GM19043 (cell line): ENCODE measurements around the gene NKAIN2.

ENCODE experiments used
- ATAC-seq: cut with Tn5 transposase; IDR thresholded peaks from one replicate; pipeline ENCODE4 v1.9.1; 2021; ENCODE audit warnings: low read depth; ENCODE audit not compliant: unreplicated experiment

Gene NKAIN2

DNA sequence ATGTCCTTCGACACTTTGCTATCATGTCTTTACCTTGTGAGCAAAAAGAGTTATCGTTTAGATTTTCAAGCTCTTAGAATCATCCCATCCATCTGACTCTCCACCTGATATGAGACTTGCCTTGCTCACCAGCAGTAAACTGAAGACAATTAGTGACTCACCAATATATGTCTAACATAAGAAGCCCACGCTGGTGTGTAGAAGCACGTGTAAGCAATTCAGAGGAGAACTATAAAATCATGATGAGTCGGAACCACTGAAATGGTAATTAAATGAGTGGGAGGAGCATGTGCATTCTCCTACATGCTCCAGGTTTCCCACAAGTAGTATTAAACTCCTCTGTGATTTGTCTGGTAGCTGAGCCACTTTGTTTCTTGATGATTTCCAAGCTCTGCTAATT, 977.0 kb downstream of the NKAIN2 start:
- no peak for ATAC-seq

DNA sequence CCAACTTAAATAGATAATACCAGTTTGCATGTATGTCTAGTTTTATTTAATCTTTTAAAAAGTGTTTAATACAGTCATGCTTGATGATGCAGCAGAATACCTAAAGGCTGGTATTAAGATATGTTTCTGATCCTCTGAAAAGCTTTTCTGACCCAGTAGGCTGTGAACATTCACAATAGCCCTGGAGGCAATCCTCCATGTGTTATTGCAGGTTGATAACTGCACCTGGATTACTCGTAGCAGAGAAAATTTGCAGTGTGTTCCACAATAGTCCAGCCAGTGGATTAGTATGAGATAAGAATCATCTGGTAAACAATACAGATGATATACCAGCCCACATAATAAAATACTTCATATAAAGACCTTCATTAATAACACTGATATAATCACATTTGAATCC, 979.7 kb downstream of the NKAIN2 start:
- ATAC-seq = no peak

DNA sequence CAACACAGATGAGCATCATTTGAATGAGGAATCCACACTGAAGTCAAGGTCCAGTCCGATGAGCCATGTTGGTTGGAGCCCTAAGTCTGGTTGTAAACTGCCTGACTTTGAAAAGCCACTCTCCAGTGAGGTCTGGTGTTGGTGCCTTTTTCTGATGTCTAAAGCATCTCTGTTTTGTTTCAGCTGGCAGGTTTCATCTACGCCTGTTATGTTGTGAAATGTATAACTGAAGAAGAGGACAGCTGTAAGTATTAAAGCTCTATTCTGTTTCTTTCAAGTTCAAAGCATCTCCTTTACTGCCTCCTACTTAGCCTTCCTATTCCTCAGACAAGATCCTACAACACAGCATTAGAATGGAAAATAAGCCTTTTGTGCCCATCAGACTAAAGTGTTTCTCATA, 987.5 kb downstream of the NKAIN2 start:
- no peak for ATAC-seq

DNA sequence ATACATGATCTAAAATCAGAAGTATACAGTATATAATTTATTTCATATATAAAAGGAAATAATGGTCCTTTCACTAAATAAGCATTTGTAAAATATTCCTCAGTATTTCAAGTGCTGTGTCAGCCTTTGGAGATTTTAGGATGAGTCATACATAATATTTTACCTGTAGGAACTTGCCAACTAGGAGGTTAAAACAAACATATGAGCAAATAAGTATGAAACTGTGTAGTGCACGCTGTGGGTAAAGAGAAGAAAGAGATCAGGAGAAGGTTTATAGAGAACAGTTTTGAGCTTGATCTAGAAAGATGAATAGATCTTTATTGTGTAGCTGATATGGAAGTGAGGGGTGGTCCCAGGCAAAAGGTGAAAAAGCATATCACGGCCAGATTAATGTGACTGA, 988.7 kb downstream of the NKAIN2 start:
- no peak for ATAC-seq

DNA sequence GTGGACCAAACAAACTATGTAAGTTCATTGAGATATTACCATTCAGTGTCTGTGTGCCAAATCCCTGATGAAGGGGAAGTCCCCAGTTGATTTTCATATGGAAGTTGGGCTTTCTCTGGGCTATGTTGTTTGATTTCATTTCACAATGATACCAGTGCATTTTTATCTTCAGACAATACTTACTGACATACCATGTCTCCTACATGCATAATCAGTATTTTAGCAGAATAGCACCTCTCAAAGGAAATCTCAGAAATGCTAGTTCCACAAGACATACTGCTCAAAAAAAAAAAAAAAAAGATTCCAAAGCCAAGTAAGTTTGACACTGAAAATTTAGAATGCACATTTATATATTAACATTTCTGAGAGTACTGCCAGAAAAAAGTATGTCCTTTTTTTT, 989.7 kb downstream of the NKAIN2 start:
- no peak for ATAC-seq

DNA sequence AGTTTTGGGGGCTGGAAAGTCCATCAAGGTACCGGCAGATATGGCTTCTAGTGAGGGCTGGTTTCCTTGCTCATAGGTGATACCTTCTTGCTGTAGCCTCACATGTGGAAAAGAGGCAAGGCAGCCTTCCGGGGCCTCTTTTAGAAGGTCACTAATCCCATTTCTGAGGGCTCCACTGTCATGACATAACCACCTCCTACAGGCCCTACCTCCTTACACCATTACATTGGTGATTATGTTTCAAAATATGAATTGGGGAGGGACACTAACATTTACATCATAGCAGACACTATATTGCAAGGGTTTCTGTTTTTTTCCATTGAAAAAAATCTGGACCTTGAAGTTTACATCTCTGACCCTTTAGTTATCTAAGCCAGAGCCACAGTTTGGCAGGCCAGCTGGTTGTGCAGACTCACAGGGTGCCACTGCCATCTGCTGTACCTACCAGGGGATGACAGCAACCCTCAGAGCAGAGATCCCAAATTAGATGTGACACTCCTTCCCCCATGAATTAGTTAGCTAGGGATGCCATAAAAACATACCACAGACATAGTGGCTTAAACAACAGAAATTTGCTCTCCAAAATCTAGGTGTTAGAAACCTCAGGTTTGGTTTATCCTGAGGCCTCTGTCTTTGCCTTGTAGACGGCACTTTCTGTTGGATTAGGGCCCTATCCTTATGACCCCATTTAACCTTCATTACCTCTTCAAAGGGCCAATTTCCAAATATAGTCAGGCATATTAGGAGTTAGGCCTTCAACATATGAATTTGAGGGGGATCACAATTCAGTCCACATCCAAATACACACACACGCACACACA, 992.2 kb downstream of the NKAIN2 start:
- ATAC-seq = no peak

DNA sequence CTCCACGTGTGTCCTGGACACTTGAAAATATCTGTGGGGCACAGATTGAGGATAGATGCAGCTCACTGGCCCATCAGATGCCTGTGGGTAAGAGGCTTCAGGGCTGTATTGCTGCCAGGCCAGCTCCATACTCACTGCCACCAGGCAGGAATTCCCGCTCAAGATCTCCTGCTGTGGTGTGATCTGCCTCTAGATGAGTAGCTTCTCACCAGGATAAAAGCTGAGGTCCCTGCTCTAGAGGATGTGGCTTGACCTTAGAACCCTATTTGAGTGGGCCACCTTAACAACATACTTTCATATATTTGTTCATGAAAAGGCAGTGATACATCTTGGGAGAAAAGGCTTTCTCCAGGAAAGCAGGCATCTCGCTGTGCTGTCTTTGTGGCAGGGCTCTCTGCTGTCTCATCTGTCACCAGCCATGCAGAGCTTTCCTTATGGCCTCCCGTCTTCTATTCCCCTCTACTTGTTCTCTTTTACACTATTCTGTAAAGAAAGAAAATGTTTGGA, 992.9 kb downstream of the NKAIN2 start:
- ATAC-seq = no peak

DNA sequence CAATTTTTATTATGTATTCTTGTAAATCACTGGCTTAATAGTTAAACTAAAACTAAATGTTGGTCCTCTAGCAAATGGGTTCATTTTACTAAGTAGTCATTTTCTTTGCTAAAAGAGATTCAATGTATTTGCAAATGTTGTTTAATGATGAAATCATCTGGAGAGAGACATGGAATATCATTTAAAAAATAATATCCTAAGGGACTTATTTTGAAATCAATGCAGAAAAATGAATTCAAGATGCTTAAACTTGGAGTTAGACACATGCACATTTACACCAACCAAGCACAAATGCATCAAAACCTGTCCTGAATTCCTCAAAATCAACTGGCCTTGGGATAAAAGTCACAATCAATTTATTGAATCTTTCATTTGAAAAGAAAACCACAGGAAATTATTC, 993.6 kb downstream of the NKAIN2 start:
- ATAC-seq = no peak

DNA sequence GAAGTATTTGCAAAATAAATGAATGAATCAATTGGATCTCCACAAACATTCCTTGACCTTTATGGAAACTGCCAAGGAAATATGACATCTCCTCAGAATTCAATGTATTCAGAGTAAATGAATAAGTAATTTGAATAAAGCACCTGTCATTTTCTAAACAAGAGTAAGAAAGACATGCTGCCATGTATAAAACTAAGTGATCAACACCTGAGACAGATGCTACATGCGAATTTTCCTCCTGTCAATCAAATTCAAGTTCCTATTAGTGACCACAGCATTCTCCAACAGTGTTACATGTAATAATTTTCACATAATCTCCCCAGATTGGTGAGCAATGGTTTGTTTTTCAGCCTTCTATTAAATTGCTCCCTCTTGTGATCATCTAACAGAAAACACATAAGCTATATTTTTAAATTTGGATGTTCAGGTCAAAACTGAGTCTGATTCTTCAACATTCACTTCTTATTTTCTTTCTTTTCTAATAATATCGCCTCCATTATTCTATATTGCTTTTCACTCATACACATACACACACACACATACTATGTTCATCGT, 995.4 kb downstream of the NKAIN2 start:
- ATAC-seq = no peak

DNA sequence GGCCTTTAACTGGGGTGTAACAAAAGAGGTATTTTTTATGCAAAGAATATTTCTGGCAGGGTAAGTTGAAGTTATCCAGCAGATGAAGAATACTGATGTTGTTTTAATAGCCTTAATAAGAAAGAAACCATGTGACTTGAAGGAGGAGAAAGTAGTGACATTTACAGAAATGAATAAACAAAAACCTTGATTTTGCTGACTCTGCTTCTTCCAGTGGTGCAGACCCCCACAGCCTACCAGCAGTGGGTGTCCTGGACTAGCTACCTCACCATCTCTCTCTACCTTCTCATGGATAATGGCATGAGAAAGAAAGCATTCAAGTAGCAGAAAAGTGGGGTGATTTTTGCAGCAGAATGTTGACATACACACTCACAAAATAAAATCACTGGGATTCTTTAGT, 996.0 kb downstream of the NKAIN2 start:
- ATAC-seq = no peak

DNA sequence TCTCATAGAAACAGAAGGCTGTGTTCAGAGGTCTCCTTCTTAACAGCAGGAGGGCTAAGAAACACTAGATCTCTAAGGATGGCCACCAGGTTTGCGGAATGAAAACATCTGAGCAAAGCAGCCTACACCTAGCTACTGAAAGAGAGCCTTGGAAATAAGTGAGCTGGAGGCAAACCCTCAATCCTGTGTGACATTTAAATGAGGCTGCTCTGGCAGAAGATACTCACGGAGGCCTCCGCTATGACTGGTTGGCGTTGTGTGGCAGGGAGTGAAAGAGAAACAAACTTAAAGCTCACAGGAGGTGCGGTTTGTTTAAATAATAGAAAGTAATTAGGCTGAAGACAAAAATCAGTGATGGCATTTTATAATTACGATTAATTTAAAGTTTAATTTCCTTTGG, 996.6 kb downstream of the NKAIN2 start:
- ATAC-seq = no peak

DNA sequence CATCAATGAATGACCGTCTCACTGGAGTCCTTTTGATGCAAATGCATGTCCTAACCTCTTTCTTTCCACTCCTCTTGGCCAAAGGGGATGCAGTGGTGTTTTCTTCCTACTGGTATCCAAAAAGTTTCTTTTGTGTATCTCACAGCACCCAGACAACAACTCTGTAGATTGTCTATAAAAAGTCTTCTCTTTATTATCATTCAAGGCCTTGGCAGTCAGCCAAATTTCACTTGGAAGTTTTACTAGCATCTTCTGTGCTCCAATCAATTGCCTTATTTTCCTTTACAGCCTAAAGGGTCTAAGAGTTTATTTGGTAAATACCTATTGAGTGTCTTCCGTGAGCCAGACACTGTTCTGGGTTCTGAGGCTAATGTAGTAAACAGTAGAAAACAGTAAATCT, 1008.4 kb downstream of the NKAIN2 start:
- ATAC-seq = no peak

DNA sequence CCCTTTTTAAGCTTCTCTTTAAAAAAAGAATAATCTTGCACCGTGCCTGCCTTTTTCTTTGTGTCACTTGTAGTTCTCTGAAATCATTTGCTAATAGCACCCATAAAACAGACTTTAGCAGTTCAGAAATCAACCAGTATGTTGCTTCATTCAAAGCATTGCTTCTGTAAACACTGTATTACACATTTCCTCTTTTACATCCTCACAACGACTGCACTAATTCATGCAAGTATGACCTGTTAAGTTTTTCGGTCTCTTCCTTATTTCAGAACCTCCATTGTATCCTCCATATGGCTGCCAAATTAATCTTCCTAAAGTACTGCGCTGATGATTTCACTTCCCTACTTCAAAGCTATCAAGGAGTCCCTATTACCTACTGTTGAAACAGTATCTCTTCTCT, 1015.7 kb downstream of the NKAIN2 start:
- ATAC-seq = no peak

DNA sequence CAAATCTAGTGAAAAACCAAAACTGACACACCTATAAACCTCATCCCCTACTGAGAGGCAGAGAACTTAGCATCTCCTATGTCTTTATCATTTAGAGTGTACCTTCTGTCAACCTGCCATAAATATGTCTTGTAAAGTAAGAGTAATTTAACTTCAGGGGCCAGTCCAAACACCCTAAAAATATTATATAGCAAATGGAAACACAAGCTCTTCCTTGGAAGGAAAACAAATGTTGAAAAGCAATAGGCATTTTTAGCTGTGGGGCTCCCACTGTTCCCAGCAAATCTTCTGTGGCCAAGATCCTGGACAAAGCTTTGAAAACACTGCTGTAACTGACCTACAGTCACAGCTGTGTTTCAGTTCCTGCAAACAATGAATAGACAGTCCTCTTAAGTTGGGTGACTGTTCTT, 1018.5 kb downstream of the NKAIN2 start:
- no peak for ATAC-seq

DNA sequence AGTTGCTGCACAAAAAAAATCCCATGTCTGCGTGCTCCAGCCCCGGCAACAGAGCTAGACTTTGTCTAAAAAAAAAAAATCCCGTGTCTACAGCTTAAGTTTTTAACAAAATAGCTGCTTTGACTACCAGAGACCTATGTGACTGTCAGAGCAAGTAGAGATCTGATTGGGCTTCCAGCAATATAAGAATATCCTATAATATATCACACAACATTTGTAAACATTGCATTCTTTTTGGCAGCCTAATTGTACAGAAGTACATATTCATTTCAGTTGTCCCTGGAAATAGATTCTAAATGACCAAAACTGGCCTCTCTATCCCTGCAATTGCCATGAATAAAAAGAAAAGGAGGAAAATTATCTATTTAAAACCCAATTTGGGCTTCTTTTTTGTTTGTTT, 1019.1 kb downstream of the NKAIN2 start:
- no peak for ATAC-seq

DNA sequence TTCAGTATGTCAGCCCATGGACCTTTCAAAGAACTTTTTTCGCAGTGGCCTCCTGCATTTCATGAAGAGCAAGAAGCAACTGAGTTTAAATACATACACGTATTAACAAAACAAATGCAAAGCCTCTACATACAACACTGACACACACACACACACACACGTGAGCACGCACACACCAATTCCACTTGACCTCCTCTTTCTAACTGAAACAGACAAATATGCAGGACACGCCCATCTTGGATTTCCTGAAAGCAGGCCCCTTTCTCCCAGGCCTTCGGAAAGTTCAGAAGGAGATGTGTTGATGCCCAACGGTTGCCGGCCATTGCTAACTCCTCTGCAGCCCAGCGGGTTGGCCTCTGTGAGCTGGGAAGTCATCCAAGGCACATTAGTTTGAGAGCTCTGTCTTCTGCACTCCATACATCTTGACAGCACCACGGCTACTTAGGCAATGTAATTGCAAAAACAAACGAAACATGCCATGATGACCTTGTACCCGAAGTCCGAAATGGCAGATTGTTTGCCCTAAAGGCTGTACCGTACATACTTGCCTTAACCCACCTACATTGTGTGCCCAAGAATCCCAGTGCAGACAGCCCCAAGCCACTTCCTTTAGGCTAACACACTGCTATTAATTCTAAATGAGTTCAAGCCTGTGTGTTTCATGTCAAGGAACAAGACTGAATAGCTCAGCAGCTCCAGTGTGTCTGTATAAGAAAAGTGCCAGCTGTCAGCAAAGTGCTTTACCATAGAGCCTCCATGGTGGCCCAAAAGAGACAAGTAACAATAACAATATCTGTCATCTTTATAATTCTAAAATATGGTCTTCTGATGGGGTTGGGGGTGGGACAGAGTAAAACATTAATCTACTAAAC, 1019.8 kb downstream of the NKAIN2 start:
- ATAC-seq = no peak

DNA sequence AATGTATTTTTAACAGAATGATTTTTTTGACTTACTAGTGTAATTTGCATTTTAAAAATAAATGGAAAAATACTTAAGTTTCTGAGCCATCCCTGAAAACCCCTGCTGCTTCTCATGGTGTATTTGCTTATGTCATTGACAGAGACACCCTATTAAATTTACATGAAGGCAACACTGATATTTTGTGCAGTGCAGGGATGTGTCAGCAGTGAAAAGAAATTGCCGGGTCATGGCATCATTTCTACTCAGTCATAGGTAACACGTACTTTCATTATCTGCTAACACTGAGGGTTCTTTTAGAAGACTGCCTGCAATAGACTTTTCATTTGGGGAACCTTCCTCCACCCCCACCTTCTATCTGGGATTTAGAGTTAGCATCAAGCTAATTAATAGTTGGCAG, 1021.9 kb downstream of the NKAIN2 start:
- no peak for ATAC-seq

DNA sequence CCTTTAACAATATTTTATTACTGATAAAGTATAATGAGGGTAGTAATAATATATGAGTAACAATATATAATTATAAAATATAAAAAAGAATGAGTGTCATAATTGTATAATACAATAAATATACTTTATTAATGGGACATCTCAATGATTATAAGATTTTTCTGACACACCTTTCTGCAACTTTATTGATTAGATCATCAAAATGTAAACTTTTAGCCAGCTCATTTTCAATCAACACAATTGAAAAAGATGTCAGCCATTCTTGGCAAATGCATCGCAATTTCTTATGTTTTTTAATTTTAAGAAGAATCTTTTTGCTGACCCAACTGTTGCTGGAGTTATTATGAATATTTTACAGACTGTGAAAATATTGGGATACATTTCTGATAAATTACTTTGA, 1026.2 kb downstream of the NKAIN2 start:
- no peak for ATAC-seq

DNA sequence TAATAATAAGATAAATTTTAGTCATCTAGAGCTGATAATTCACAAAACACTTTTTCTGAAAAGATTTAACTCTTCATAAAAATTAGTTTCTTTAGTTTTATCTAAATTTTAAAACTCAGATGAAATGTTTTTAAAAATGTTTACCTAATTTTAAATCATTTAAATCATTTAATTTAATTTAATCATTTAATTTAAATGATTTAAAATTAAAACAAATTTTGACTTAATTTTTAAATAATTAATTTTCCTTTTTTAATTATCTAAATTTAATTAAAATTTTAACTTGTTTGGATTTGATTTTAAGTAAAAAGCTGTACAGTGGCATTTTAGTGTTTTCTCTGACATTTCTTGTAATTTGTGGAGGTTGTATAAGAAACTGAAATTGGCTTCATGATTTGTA, 1026.8 kb downstream of the NKAIN2 start:
- ATAC-seq = no peak

DNA sequence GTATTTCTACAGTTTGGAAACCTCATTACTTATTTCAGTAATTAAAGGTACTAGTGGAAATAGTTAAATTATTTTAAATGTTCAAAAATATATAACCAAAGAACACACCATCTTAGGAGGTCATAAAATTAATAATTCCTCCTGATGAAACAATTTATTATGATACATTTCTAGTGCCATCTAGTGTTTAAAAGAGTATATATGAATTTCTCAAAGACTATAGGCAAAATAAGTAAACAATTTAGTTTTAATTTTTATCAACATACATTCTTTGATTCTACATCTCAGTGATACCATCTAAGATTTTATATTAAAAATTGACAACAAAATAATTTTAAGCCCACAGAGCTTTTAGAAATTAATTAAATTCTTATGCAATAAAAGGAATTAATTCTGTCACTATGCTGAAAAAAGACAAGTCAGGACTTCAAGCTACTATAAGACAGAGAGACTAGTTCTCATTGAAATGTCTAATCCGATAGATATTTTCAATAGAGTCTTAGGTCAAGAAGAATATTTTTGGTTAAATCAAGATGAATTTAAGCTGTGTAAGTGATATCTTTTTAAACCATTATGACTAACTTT, 1050.8 kb downstream of the NKAIN2 start:
- no peak for ATAC-seq

DNA sequence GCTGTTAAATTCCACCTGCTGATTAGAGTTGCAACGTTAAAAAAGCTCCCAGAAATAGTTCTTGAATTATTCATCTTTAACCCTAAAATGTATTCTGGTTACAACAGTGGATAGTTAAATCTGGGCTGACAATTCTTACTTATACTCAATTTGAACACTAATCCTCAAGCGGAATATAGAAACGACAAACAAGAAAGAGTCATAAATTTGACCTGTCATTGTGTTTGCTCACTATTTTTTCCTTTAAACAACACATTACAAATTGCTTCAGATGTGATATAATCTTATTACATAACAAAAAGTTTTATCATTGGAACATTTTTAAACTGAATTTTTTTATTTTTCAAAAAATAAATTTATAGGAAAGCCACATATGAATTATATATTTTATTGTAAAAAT, 1054.1 kb downstream of the NKAIN2 start:
- ATAC-seq = no peak
